ENCODE measurements around the gene RNASE9.
"Not testable (repeated sequence)": the region's sequence is repeated elsewhere in the genome, so short reads cannot be mapped to it uniquely, and the experiment has no call there.

RNASE9 gene

GRCh38 chr14:20516921-20517320 is 43.9 kb downstream of the RNASE9 start:
- no peak for DNase-seq (ENCODE audit: low read depth)

DNA sequence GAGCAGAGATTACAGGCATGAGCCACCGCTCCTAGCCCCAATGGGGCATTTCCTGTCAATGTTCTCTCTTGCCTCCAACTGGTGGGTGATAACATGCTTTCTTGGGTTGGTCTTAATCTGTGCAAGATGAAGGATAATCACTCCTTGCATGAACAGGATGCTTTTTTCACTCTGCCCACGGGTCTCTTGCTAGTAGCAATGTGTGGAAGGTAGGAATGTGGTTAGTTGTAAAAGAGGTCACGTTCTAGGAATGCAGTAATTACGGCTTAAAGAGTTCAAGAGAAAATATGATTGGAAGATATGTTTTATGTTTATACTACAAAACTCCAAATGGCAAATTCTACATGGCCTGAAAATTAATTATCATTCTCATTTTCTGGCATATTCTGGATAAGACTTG is 45.0 kb downstream of the RNASE9 start:
- DNase-seq (ENCODE audit: low read depth): no peak

DNA sequence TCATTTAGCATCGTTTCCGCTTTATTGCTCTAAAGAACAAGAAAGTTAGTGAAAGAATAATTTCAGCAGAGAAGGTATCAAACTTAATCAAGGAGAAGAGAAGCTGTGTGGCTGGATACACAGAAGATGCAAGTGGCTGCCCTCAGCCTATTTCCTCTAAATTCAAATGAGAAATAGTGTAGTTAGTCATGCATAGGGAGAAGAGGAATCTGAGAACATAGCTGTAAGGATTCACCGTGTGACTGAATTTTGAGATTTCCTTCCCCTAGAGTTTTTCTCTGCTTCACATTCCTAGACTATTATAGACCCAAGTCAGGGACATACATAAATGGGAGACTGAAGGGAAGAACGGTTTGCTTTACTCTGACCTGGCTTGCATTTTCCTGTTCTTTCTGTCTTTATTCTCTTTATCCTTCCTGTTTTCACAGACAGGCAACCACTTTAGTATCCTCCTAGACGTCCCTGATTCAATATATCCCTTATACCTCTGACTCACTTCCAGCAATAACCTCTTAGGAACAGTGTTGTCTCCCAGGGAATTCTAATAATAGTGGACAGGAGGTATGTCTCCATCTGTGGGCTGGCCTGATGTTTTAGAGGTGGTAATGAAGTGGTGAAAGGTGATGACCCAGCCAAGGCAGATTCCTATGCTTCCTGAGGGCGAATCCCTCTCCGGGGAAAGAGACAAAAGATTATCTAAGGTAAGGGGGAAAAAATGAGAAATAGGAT is 48.5 kb downstream of the RNASE9 start:
- no peak for DNase-seq (ENCODE audit: low read depth)

DNA sequence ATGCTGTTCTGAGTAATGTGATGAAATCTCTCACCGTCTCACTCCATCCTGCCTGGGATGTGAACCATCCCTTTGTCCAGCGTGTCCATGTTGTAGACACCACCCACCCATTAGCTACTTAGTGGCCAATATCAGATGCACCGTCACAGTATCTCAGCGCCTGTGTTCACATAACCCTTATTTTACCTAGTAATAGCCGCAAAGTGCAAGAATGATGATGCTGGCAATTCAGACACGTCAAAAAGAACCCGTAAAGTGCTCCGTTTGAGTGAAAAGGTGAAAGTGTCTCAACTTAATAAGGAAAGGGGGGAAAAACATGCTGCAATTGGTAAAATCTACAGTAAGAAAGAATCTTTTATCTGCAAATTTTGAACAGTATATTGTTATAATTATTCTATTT is 52.5 kb downstream of the RNASE9 start:
- DNase-seq (ENCODE audit: low read depth): no peak

- DNase-seq (ENCODE audit: low read depth): not testable (repeated sequence)
Measured at GRCh38 chr14:20507537-20507936, 53.3 kb downstream of the RNASE9 start.

DNA sequence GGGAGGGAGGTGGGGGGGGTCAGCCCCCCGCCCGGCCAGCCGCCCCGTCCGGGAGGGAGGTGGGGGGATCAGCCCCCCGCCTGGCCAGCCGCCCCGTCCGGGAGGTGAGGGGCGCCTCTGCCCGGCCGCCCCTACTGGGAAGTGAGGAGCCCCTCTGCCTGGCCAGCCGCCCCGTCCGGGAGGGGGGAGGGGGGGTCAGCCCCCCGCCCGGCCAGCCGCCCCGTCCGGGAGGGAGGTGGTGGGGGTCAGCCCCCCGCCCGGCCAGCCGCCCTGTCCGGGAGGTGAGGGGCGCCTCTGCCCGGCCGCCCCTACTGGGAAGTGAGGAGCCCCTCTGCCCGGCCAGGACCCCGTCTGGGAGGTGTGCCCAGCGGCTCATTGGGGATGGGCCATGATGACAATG is 54.1 kb downstream of the RNASE9 start:
- not testable (repeated sequence) for DNase-seq (ENCODE audit: low read depth)

DNA sequence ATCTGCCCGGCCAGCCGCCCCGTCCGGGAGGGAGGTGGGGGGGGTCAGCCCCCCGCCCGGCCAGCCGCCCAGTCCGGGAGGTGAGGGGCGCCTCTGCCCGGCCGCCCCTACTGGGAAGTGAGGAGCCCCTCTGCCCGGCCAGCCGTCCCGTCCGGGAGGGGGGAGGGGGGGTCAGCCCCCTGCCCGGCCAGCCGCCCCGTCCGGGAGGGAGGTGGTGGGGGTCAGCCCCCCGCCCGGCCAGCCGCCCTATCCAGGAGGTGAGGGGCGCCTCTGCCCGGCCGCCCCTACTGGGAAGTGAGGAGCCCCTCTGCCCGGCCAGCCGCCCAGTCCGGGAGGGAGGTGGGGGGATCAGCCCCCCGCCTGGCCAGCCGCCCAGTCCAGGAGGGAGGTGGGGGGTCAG is 54.6 kb downstream of the RNASE9 start:
- DNase-seq (ENCODE audit: low read depth): not testable (repeated sequence)

Data from stimulated activated CD8-positive, alpha-beta memory T cell treated with anti-CD3 and anti-CD28 coated beads, Interleukin-12 subunit alpha, Interleukin-12 subunit beta, amount 100 ng/mL, for 1 hour (primary cell).